GM10847 (cell line): ENCODE measurements around the gene KRT81.

Experiments
- POLR2A ChIP-seq: IDR thresholded peaks from 2 replicates; pipeline ENCODE4 v1.6.1; 2011; ENCODE audit not compliant: insufficient read length; ENCODE audit errors: extremely low read depth

KRT81 gene

DNA sequence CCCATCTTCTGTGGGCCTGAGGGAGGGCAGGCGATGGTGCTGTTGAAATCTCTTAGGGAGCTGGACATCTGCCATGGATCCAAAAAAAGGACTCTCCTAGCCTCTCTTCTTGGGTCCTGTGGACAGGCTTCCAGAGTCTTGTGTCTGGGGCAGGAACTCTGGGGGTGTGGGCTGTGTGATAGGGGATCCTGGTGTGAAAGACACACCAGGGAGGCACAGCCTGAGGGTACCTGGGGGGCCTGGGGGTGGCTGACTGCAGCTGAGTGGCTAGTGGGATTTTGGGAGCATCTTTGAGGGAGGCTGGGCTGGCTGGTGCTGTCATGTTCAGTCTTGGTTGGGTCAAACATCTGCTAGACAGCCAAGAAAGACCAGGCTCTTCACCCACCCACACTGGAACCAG lies 31.7 kb upstream of the KRT81 start:
- TF ChIP-seq POLR2A: no peak

DNA sequence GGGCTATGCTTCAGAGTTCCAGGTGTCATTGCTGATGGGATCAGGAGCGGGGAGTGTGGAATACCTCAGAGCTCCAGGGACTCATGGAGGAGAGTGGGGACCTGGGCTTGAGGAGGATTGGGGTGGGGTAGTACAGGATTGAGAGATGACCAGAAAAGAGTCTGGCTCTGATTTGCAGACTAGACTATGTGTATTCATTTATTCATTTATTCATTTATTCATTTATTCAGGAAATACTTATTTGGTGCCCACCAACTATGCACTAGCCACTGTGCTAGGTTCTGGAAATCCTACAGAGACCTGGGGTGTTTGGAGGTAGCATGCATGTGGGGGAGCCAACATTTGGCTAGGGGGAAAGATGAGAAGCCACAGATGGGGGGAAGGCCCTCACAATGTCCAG lies 30.7 kb upstream of the KRT81 start:
- no peak for TF ChIP-seq POLR2A

GRCh38 chr12:52321418-52321817 lies 30.1 kb upstream of the KRT81 start:
- TF ChIP-seq POLR2A: no peak

GRCh38 chr12:52320784-52321400 lies 29.6 kb upstream of the KRT81 start, which contains the start of gene KRT83:
Gene KRT83 (minus strand): TSS chr12:52321398. CDS start chr12:52321335, 63 bp downstream.
- TF ChIP-seq POLR2A: no peak

DNA sequence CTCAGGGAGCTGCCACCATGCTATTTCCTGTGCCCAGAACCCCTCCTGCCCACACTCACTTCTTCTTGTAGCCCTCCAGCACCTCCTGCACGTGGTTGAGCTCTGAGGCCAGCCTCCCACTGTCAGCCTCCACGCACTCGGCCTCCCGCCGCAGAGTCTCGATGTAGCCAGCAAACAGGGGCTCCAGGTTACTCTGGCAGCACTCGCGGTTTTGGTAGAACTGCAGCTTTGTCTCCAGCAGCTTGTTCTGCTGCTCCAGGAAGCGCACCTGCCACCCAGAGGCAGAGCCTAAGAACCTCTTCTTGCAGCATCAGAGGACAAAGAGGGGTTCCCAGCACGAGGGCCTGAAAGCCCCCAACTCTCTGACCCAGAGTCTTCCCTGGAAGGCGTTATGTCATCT lies 27.8 kb upstream of the KRT81 start:
- TF ChIP-seq POLR2A: no peak

- TF ChIP-seq POLR2A: no peak
These were observed 27.1 kb upstream of the KRT81 start for GRCh38 chr12:52318241-52318990.

DNA sequence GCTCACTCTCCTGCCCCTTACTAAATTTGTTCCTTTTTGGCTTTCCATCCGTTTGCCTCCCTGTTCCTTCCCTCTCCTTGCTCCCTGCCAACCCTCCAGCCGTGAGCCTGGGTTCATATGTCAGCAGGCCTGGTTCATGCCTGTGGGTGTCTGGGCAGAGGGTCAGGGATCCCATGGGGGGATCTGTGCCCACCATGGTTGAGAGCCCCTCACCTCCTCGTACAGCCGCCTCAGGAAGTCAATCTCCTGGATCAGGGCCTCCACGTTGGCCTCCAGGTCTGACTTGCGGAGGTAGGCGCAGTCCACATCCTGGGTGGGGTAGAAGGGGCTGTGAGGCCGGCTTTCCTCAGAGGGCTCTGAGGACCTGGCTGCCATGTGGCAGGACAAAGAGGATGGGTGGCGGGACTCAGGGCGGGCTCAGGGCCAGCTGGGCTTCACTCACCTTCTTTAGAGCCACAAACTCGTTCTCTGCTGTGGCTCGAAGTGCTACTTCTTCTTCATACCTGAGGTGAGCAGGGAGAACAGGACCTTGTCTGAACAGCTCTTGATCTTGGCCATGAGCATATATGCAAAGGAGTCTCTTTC lies 26.2 kb upstream of the KRT81 start:
- no peak for TF ChIP-seq POLR2A

DNA sequence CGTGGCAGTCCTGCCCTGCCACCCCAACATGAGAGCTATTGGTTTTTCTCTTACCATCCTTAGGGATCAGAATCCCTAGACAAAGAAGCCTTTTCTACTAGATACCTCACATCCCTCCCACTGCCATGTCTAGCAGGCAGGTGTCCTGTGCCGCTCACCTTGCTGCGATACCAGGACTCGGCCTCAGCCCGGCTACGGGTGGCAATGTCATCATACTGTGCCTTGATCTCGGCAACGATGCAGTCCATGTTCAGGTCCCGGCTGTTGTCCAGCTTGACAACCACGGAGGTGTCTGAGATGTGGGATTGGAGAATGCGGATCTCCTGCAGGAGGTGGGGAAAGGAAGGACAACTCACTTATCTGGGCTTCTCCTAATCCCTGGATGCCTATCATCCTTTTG lies 25.4 kb upstream of the KRT81 start:
- TF ChIP-seq POLR2A: no peak

DNA sequence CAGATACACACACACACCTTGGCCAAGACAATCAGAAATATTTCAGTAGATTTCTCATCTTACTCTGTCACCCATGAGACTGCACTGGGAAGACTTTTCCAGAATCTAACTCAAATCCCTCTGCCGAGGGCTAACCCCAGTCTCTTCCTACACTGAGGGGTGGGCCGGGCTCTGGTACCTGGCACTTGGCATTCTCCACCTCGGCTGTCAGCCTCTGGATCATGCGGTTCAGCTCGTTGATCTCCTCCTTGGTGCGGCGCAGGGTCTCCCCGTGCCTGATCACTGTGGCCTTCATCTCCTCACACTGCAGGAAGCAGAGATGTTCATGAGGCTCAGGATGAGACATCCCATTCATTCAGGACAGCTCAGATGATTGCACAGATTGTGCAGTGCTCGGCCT lies 25.0 kb upstream of the KRT81 start:
- no peak for TF ChIP-seq POLR2A

DNA sequence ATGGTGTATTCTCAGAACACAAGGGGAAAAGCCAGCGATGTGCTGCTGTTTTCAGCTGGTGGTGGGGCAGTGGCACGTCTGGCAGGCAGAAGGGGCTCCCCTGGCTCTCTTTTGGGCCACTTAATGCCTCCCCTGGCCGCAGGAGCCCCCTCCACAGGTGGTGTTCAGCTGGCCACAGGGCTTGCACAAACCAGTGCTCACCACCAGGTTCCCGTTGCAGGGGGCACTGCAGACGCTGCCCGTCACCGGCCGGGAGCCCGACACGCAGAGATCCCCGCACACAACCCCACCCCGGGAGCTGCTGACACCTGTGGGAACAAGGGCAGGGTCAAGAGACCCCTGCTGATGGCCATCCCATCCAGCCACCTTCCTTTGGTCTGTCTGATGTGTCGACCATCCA lies 23.2 kb upstream of the KRT81 start:
- no peak for TF ChIP-seq POLR2A

DNA sequence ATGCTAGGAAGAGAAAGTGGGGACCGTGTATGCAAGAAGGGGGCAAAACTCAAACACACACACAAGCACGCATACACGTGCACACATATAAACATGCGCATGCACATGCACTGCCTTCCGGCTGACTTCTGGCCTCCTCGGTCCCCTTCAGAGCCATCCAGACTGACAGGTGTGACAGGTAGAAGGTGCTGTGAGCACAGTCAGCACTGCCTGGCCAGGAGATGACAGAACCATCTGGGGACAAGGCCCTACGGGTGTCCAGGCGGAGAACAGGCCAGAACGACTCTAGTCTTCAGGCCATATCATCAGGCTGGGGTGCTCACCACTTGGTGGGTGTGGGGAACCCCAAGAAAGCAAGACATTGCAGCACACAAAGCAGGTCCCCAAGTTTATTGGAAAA lies 22.6 kb upstream of the KRT81 start:
- TF ChIP-seq POLR2A: no peak

DNA sequence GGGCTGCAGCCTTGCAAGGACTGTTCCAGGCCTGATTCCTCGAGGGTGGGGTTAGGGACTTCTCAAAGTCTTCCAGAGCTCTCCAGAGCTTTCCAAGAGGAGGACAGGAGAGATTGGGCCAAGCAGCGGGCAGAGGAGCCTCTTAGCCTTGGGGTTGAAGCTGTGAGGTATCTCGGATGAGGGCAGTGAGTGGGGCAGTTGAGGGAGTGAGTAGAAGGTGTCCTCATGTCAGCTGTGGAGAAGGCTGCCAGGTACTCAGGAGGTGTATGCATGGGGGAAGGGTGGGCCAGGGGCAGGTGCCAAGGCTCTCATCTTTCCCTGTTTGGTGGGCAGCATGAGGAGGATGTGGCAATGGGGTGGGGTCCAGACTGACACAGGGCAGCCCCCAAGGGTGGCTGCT lies 22.1 kb upstream of the KRT81 start:
- no peak for TF ChIP-seq POLR2A

- no peak for TF ChIP-seq POLR2A
These were observed 20.8 kb upstream of the KRT81 start for GRCh38 chr12:52312086-52312485.

DNA sequence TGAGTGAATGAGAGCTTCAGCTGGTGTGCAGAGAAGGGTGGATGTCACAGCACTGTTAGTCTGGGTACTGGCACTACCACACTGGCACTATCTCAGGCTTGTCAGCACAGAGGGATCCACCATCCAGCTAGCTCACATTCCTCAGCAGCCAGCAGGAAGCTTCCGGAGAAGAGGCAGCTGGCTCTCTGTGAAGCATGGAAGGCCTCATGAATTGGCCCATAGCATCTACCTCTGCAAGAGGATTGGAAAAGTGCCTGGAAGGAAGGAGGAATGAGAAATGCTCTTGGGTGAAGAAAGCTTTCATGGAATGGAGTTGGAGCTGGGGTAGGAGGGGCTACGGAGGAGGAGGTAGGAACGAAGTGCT lies 19.9 kb upstream of the KRT81 start:
- TF ChIP-seq POLR2A: no peak

- no peak for TF ChIP-seq POLR2A
These were observed 19.4 kb upstream of the KRT81 start for GRCh38 chr12:52310622-52311284.

DNA sequence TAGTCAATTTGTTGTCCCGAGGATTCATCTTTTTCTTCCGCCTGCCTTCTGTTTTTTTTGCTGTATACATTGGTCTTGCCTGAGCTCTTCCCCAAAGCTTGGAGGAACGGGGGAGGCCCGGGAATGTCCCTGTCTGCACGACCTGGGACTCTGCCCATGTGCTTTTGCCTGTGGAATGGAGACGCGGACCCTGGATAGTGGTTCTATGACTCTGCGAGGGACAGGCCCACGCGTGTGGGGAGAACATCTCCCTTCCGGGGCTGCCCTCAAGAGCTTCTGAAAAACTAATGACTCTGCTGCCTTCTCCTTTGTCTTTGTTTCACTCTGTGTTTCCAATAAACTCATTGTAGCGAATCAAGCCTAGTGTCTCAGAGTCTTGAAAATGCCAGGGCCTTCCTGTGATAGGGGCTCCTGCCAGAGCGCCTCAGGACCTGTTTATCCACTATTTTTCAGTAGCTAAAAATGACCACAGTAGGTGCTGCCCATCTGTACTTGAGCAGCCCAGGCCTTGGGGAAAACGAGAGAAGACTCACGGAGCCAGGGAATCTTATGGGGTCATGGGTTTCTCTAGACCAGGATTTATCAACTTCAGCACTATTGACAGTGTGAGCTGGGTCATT lies 17.6 kb upstream of the KRT81 start:
- no peak for TF ChIP-seq POLR2A
